DOHH2 (cell line): ENCODE measurements around the gene BMP7.

Experiments used
- H3F3A ChIP-seq: fragments of 200-600 bp; sonication (generic), shearing (Covaris generic); 2 replicates; pipeline ENCODE4 v1.6.0; 2016; ENCODE audit warnings: antibody characterized with exemption, mild to moderate bottlenecking; ENCODE audit not compliant: control insufficient read depth, insufficient read depth
- H3K27ac ChIP-seq: fragments of 200-600 bp; sonication (generic); 2 replicates; pipeline ENCODE4 v1.5.1; 2014; ENCODE audit warnings: low read depth, mild to moderate bottlenecking, low read length, moderate library complexity
- H3K27me3 ChIP-seq: fragments of 200-600 bp; sonication (generic); 2 replicates; pipeline ENCODE4 v1.6.1; 2014; ENCODE audit warnings: mild to moderate bottlenecking, low read length, mixed read lengths; ENCODE audit not compliant: control insufficient read depth
- H3K36me3 ChIP-seq: fragments of 200-600 bp; sonication (generic); 2 replicates; pipeline ENCODE4 v1.6.1; 2014; ENCODE audit warnings: mild to moderate bottlenecking, low read length, moderate library complexity, mixed read lengths; ENCODE audit not compliant: control insufficient read depth
- H3K4me1 ChIP-seq: fragments of 200-600 bp; sonication (generic); 2 replicates; pipeline ENCODE4 v1.6.1; 2014; ENCODE audit warnings: mild to moderate bottlenecking, low read length, mixed read lengths; ENCODE audit not compliant: control insufficient read depth
- H3K4me2 ChIP-seq: fragments of 200-600 bp; sonication (generic); 2 replicates; pipeline ENCODE4 v1.6.0; 2014; ENCODE audit warnings: mild to moderate bottlenecking, low read length, moderate library complexity
- H3K4me3 ChIP-seq: fragments of 200-600 bp; sonication (generic); 2 replicates; pipeline ENCODE4 v1.5.1; 2014; ENCODE audit warnings: mild to moderate bottlenecking, low read length, mixed read lengths
- H3K79me2 ChIP-seq: fragments of 200-600 bp; sonication (generic); 2 replicates; pipeline ENCODE4 v1.6.1; 2014; ENCODE audit warnings: mild to moderate bottlenecking, low read length, mixed read lengths; ENCODE audit not compliant: control insufficient read depth
- H3K9me2 ChIP-seq: fragments of 200-600 bp; sonication (generic); replicated peaks from 2 replicates; pipeline ENCODE4 v1.6.1; 2014; ENCODE audit warnings: mild to moderate bottlenecking, low read length, mixed read lengths; ENCODE audit not compliant: control insufficient read depth
- H3K9me3 ChIP-seq: fragments of 200-600 bp; sonication (generic); 2 replicates; pipeline ENCODE4 v1.6.1; 2014; ENCODE audit warnings: antibody characterized with exemption, low read length, mixed read lengths; ENCODE audit not compliant: control insufficient read depth, insufficient read depth
- H4K20me1 ChIP-seq: fragments of 200-600 bp; sonication (generic); 2 replicates; pipeline ENCODE4 v1.6.0; 2014; ENCODE audit warnings: low read depth, mild to moderate bottlenecking, antibody characterized with exemption, low read length, moderate library complexity; ENCODE audit not compliant: control insufficient read depth, insufficient read depth
- CTCF ChIP-seq: fragments of 200-600 bp; sonication (generic); IDR thresholded peaks from one replicate; pipeline ENCODE4 v1.5.1; 2014; ENCODE audit warnings: antibody characterized with exemption, mild to moderate bottlenecking, low read depth, low read length; ENCODE audit not compliant: poor library complexity, severe bottlenecking
- EZH2phosphoT487 ChIP-seq: fragments of 200-600 bp; sonication (generic); IDR thresholded peaks from 2 replicates; pipeline ENCODE4 v1.6.1; 2017; ENCODE audit warnings: borderline replicate concordance, mild to moderate bottlenecking, antibody characterized with exemption, low read length, moderate library complexity, mixed read lengths

The BMP7 gene

GRCh38 chr20:57140416-57140965, 126.0 kb downstream of the BMP7 start:
- H3F3A ChIP-seq = no peaks in the 10 kb centered on the region
- no peaks in the 10 kb centered on the region for H3K9me2 ChIP-seq
- no peak overlapping the region for H3K4me2 ChIP-seq
- H3K9me3 ChIP-seq = no peaks in the 10 kb centered on the region
- peaks cover 40% of the 10 kb centered on the region for H3K27me3 ChIP-seq
- H3K27ac ChIP-seq = no peak overlapping the region
- H3K4me3 ChIP-seq = no peak overlapping the region
- H3K79me2 ChIP-seq = no peaks in the 10 kb centered on the region
- H3K36me3 ChIP-seq = no peaks in the 10 kb centered on the region
- no peaks in the 10 kb centered on the region for H4K20me1 ChIP-seq
- TF ChIP-seq EZH2phosphoT487 (no peak), CTCF (no peak)
- peaks cover 7% of the 10 kb centered on the region for H3K4me1 ChIP-seq

DNA sequence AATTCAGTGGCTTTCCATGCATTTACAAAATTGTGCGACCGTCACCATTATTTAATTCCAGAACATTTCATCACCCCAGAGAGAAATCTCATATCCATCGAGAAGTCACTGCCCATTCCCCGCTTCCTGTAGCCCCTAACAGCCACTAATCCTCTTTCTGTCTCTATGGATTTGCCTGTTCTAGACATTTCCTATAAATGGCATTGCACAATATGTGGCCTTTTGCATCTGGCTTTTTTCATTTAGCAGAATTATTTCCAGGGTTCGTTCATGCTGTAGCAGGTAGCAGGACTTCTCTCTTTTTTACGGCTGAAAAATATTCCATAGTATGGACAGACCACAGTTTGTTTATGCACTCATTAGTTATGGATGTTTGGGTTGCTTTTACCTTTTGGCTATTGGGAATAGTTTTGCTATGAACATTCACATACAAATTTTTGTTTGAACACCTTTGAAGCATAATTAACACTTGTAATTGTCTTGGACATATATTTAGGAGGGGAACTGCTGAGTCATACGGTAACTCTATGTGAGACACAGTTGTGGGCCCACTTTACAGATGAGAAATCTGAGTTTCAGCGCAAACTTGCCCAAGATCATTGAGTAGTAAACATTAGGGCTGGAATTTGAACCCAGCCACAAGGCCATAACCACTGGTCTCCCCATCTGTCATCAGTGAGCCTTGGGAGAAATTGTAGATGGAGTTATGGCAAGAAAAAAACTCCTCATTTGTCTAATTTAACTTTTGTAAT, 126.9 kb downstream of the BMP7 start:
- Histone ChIP-seq H3K4me3 (no peak overlapping the region), H3K4me1 (peaks cover 7% of the 10 kb centered on the region), H3K27me3 (peaks cover 34% of the 10 kb centered on the region), H3K27ac (no peak overlapping the region), H4K20me1 (no peaks in the 10 kb centered on the region), H3F3A (no peaks in the 10 kb centered on the region), H3K79me2 (no peaks in the 10 kb centered on the region), H3K4me2 (no peak overlapping the region), H3K9me2 (no peaks in the 10 kb centered on the region), H3K9me3 (no peaks in the 10 kb centered on the region), H3K36me3 (no peaks in the 10 kb centered on the region)
- TF ChIP-seq EZH2phosphoT487 (no peak), CTCF (no peak)

DNA sequence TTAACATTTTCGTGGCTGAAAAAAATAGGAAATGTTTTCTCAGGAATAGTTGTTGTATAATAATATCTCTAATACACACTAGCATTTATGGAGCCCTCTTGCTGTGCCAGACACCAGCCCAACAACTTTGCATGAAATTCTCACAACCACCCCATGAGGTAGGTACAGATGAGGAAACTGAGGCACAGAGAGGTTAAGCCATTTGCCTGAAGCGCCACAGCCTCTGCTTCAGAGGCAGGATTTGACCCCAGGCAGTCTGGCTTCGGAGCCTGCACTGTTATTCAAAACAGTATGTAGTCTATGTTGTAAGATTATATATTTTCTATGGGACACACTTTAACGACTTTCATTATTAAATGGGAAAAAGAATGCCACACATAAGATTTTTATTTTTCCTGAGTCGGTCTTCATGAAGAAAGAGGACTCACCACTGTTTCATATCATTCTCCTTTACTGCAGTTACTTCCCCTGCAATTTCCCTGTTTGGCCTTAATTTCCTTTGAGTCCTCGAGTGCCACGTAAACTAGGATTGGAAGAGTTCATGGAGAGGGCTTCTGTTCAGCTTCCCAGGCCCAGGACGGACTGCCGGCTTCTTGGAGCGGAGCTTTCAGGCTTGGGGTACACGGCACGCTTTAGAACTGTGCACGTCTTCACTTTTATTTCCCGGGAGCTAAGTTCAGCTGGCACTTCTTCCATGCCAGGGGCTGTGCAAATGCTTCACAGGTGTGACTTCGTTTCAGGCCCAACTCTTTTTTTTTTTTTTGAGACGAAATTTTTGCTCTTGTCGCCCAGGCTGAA, 128.0 kb downstream of the BMP7 start:
- Histone ChIP-seq H3K36me3 (no peaks in the 10 kb centered on the region), H3K4me2 (no peak overlapping the region), H3K4me1 (peaks cover 7% of the 10 kb centered on the region), H3K27ac (no peak overlapping the region), H3K4me3 (no peak overlapping the region), H3K79me2 (no peaks in the 10 kb centered on the region), H3K9me3 (no peaks in the 10 kb centered on the region), H3K27me3 (peaks cover 38% of the 10 kb centered on the region), H3K9me2 (no peaks in the 10 kb centered on the region), H3F3A (no peaks in the 10 kb centered on the region), H4K20me1 (no peaks in the 10 kb centered on the region)
- no peak for TF ChIP-seq CTCF
- no peak for TF ChIP-seq EZH2phosphoT487
